ENCODE measurements around the gene MSRB3.
"Not testable (repeated sequence)": the region's sequence is repeated elsewhere in the genome, so short reads cannot be mapped to it uniquely, and the experiment has no call there.

MSRB3 gene

DNA sequence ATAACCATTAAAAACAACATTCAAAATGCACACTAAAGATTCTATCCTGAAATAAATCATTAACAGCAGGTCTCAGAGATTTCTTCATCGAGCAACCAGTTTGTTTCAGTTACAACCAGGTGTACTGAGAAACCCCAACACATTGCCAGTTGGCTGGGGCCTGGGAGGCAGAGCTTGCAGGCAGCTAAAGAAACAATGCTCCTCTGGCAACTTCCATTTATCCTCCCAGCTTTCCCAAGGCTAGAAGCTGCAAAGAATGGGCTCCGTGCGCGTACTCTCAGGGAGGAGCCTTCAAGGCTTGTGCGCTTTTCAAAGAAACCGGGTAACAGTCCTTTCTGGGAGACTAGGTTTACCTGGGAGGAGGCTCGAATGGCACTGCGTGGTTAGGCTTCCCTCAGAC is 181.6 kb downstream of the MSRB3 start:
- DNase-seq = no peak

DNA sequence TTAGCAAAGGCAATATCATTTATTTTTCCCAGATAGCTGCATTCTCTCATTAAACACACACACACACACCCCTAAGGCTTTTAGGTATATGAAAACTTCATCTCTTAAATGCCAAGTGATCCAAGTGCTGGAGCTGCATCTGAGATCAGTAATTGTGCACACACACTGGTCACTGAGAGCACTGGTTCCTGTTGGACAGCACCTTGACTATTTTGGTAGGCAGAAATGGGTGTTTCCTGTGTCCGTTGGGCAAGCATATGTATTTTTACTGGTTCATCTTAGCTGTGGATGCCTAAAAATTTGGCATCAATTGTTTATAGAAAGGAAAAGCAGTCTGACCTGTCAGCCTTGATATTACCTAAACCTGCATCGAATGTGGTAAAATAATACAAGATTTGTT is 182.5 kb downstream of the MSRB3 start:
- no peak for DNase-seq

DNA sequence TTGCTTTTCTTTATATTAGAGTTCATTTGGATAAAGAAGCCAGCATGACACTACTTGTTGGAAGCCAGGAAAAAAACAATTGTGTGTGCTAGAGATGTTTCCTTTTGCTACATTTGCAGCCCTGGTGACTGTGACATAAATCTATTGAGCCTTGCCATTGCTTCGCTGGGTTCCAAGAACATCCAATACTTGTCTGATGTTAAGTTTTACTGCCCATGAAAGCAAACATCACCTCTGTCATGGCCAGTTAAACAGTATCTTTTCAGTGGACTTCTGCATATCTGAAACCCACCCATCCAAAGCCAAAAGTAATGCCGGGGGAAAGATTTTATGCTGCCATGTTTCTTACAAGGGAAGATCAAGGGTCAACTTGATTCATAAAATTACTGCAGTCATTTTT is 184.0 kb downstream of the MSRB3 start:
- no peak for DNase-seq

DNA sequence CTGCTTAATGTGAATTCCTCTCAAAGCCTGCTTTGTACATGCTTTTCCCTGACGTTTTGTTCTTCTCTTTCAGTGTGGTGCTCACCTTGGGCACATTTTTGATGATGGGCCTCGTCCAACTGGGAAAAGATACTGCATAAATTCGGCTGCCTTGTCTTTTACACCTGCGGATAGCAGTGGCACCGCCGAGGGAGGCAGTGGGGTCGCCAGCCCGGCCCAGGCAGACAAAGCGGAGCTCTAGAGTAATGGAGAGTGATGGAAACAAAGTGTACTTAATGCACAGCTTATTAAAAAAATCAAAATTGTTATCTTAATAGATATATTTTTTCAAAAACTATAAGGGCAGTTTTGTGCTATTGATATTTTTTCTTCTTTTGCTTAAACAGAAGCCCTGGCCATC is 184.6 kb downstream of the MSRB3 start:
- no peak for DNase-seq

DNA sequence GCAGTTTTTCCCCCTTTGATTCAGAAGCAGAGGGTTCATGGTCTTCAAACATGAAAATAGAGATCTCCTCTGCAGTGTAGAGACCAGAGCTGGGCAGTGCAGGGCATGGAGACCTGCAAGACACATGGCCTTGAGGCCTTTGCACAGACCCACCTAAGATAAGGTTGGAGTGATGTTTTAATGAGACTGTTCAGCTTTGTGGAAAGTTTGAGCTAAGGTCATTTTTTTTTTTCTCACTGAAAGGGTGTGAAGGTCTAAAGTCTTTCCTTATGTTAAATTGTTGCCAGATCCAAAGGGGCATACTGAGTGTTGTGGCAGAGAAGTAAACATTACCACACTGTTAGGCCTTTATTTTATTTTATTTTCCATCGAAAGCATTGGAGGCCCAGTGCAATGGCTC is 185.1 kb downstream of the MSRB3 start:
- no peak for DNase-seq

DNA sequence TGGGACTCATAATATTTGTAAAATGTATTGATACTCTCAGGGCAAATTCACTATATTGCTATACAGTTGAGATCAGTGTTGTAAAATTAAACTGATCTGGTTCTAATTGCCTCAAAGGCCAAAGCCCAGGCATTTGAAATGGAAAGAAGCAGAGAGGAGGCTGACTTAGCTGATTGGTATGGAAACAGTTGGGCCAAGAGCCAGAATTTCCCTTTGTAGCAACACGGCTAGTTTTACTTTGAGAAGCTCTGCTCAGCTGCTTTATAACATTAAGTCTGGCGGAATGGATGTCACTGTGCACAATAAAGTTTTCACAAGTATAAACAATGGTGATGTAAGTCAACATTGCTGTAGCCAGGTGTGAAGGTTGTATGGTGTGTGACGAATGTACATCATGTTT is 186.4 kb downstream of the MSRB3 start:
- DNase-seq = no peak

DNA sequence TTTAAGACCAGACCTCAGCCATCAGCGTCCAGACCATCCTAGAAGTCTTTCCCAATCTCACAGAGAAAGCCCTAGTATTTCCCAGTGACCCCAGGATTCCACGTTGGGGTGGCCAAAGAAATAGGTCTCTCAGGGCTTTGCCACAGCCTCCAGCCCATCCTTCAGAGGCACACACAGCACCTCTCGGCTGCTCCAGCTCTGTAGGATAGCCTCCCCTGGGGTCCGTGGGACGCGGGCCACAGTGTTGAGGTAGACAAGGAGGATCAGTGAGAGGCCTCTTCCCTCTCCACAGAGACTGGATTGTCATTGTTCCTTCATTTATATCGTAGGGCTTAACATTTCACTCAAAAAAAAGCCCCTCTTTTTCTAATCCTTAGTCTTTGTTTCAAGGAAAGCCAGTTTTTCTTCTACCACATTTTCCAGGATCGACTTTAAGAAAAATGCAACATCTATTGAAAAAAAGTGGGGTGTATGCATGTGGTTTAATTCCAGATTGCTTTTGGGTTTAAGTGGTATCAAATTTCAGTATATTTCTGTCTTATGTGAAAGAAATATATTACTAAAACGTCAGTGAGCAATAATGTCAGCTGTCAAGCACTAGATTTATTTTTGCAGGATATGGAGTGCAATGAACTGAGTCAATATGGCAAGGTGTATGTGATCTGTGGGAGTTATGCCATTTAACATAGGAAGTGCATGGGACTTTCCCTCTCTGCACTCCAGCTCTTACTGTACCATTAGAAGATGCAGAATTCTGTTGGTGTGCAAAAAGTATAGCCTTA is 187.5 kb downstream of the MSRB3 start:
- DNase-seq = no peak

DNA sequence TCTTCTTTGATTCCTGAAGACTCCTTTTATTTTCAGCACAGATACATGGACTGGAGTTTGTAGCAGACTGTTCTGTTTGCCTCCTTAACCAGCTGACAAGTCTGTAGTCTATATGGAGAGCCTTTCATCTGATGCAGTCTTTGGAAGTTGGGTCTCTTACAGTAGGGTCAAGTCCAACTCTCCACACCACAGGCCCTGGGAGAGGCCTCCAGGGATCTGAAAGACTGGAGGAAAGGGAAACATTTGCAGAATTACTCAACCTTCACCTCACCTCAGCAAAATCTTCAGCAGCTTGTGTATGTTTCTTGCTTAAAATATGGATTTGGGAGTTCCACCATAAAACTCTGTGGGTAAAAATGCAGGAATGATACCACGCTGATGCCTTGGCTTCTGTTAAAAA is 188.4 kb downstream of the MSRB3 start:
- DNase-seq = no peak

DNA sequence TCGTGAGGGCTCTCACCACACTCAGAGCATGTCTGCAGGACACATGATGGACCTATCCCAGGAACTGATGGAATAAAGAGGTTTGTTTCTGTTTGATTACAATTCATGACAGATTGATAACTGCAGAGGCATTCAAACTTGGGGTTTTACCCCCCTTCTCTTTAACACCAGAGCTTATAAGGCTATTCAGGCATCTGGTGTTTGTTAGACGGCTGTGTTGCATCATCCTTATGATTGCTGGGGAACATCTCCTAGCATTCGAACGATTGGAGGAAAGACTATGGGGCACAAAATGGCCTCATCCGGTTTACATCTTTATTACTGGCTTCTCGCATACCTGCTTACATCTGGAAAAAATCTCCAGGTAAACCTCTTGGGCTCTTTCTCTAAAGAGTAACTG is 191.8 kb downstream of the MSRB3 start:
- DNase-seq = no peak

DNA sequence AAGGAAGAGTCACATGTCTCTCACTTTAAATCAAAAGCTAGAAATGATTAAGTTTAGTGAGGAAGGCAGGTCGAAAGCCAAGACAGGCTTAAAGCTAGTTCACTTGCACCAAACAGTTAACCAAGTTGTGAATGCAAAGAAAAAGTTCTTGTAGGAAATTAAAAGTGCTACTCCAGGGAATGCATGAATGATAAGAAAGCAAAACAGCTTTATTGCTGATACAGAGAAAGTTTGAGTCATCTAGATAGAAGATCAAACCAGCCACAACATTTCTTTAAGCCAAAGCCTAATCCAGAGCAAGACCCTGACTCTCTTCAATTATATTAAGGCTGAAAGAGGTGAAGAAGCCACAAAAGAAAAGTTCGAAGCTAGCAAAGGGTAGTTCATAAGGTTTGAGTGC is 193.6 kb downstream of the MSRB3 start:
- DNase-seq = no peak

DNA sequence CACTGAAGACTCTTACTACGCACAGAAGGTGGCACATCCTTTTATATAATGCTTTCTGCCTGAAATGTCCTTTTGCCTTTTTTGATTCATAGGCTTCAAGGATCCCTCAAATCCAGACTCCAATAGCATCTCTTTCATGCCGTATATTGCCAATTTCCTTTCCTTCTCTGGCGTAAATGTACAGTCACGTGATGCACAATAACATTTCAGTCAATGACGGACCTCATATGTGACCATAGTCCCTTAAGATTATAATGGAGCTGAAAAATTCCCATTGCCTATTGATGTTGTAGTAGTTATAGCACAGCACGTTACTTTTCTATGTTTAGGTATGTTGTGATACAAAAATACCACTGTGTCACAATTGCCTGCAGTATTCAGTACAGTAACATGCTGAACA is 196.3 kb downstream of the MSRB3 start:
- DNase-seq = no peak

DNA sequence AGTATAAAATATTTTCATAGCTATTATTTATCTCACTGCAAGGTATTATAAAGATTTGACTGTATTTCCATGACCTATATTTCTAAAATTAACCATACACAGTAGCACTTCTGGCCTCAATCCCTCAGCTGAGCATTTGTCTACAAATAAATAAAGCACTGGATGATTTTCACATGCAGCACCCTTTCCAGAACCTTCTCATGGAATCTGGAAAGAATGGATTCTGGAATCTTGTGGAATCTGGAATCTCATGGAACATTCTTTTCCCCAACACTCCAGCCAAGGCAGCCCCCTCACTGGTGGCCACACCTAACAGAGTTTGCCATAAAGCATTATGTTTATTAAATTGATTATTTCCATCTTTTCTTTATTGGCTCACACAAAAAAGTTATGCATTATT is 199.2 kb downstream of the MSRB3 start:
- DNase-seq = no peak

DNA sequence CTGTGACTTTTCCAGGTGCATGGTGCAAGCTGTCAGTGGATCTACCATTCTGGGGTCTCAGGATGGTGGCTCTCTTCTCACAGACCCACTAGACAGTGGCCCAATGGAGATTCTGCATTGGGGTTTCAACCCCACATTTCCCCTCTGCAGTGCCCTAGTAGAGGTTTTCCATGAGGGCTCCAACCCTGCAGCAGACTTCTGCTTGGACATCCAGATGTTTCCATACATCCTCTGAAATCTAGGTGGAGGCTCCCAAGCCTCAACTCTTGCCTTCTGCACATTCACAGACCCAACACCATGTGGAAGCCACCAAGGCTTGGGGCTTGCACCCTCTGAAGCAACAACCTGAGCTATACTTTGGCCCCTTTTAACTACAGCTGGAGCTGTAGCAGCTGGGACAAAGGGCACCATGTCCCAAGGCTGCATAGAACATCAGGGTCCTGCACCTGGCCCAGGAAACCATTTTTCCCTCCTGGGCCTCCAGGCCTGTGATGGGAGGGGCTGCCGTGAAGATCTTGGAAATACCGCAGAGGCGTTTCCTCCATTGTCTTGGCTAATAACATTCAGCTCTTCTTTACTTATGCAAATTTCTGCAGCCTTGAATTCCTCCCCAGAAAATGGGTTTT is 205.5 kb downstream of the MSRB3 start:
- DNase-seq = not testable (repeated sequence)

DNA sequence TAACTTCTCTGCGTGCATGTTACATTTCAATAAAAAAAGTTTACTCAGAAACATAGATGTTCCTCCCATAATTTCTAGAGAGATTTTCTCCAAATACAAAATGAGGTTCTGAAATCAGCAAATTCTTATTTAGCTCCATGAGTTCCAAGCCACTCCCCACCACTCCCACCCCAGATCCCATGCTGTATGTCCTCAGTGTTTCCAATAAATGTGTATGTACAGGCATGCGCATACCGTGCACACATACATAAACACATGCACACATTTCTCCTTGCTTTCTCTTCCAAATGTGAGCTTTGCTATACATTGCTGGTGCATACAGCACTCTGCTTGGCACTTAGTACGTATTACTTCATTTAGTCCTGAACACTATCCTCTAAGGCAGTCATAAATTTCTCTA is 209.7 kb downstream of the MSRB3 start:
- DNase-seq = no peak

DNA sequence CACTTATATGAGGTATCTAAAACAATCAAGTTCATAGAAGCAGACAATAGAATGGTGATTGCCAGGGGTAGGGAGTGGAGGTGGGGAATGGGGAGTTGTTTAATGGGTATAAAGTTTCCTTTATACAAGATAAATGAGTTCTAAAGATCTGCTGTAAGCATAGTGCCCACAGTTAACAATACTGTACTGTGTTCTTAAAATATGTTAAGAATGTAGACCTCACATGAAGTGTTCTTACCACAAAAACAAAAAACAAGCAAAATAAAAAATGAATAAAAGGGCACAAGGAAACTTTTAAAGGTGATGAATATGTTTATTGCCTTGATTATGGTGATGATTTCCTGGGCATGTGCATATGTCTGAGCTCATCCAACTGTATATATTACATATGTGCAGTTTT is 211.8 kb downstream of the MSRB3 start:
- DNase-seq = no peak

DNA sequence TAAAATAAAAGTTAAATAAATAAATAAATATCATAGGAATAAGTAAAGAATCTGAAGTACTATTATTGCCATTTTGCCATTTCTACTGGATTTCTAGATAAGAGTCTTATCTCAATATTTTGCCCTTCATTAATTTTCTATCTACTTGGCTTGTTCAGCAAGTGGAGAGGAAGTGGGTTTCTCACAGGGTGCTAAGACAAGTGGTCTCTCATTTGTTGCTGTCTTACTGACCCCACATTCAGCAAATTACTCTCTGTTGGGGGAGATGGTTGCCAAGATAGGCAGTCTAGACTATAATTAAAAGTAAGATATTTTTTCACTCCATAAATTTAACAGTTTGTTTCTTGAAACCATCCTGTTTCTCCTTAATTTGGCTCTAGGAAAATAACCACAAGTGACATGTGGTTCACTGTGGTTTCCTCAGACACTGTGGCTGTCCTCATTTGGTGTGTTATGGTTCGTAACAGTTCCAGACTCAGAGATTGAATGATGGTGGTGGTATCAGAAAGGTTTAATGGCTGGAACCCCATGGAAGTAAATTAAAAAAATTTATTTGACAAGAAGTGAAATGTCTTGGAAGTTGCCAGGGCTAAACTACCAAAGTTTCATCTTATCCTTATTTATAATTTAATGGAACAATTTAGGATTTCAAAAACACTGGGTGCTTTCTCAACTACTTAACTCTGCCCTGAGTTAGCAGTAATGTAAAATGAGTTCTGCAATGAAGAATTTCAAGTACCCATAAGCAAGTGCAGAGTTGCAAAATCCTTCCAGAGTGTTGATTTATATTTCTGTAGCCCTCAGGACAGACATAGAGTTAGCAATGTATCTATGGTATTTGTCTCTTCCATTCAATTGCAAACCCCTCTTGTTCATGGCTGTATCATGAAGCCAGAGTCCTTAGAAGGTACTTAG is 214.8 kb downstream of the MSRB3 start:
- no peak for DNase-seq

DNA sequence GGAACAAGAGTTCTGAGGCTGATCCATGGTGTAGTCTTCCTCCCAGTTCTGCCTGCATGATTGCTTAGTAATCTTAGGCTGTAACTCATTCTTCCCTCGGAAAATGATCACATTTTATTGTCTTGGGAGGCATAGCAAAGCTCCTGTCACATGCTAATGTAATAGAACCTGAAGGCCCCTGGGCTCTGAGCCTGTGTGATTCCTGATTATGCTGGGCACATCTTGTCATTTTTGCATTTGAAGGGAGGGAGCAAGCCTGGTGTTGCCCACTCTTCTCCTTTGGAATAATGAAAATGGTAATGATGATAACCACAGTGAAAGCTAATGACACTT is 215.4 kb downstream of the MSRB3 start:
- DNase-seq = no peak

DNA sequence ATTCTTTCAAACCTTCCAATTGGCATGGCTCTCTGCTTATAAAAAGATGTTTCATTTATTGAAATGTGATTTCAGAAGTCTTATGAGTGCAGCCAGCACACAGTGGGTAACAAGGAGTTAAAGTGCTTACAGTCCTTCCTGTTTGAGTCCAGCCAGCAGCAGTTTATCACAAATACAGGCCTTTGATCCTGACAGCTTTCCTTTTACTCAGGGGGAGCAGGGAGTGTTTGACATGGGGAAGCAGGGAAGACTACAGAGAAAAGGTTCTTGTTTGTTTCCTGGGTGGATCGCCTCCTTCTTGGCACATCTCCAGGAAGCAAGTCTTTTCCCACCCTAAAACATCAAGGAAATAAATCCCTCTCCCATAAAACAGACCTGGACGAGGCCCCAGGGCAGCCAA is 216.1 kb downstream of the MSRB3 start:
- DNase-seq = no peak

DNA sequence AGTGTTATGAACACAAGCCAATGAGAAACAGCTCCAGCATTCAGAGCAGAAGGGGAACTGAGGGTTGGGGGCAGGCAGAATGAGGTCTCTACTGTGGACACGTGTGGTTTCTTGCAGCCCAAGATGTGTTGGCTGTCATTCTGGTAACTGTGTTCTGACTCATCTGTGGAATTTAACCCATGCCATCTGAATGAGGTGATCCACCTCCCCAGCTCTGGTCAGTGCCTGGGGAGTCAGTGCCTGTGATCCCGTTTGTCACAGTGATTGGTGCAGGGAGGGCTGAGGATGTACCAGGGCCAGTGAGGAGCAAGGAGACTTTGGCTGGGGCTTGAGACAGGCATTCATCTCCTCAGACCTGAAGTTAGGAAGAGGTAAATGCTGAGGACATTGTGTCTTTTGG is 216.8 kb downstream of the MSRB3 start:
- no peak for DNase-seq

DNA sequence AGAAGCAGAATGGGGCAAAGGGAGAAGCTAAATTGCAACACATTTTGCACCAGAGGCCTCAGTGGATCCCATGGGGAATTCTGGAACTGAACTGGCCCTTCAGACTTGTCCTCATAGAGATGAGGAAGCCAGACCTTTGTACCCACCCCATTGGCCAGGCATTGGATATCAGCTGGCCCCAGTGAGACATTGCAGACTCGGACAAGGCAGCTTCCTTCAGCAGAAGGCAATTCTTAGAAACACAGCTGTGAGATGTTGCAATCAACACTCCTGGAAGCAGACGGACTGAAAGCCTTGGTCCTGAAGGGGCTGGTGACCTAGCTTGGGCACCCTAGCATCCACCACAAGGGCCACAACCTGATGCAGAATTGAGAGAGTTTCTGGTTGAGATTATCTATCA is 218.1 kb downstream of the MSRB3 start:
- DNase-seq = no peak

DNA sequence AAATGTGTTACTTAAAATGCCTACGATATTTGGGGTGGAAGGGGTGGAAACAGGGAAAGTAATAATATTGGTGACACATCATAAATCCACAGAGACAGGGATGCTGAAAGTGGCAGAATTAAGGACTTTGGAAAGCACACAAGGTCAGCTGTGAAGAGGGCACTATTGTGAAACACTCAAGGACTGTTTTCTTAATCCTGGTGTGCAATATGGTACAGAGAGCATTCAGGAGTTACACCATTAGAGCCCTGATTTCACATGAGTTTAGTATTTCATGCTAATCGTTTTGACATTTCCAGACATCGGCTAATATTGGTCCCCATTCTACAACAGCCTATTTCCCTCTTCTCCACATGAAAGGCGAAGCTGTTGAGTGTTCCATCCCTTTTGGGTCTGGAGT is 219.2 kb downstream of the MSRB3 start:
- DNase-seq = no peak

DNA sequence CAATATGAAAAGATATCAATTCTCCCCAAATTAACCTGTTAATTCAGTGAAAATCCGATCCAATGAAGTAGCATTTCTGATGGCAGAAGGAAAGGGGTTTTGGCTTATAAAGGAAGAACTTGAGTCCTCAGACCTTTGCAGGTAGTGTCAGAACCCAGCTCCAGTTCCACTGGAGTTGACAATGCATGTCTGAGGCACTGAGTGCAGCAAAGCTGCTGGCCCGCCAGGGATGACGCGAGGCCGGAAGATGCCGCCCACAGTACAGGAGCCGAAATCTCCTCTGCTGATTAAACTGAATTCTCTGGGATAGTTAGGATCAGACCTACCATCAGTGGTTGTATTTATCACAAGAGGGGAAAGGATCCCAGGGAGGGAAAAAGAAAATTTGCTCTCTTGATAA is 220.7 kb downstream of the MSRB3 start:
- no peak for DNase-seq

DNA sequence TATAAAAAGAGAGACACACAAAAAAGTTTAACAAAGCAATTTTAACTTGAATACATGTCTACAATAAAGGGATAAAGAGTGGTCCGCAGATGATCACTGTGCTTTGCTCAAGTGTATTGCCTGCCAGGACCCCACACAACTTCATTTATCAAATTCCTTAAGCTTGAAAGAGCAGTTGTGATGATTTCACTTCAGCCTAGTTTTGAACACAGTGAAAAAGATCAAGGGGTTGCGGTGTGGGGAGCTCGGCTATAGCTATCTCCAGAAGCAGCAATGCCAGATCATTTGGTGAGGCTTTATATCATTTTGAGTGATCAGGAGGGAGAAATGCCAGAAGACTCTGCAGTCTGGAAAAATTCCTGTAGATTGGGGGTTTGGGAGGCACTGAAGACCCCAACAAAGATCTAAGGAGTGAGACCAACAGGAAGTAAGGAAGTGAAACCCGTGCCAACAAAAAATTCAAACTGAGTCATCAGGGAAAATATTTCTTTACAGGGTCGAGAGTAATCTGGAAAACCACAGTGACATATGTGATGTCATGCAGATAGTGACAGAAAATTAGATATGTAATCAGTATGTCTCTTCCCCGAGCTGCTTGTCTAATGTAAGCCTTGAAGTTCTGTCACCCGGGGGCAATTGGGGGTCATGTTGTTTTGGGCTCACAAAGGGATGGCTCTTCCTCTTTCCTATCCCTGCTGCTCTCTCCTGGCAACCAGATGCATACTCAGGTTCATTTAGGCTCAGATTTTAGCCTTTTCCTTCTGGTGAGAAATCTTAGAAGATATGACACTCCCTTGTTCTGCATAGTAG is 221.8 kb downstream of the MSRB3 start:
- no peak for DNase-seq

All from NCI-H146 (cell line).